SK-N-SH (cell line): ENCODE measurements around the gene DUSP10. TPM values are rescaled to one million over a fixed set of nuclear protein-coding genes. Genes with fewer than 3 reads are reported as not detected.
A peak's percentile ranks its signal among the peaks of the same experiment; 100 is the strongest.

Experiments used
- CTCF ChIA-PET: fragments of 300-600, 350-600 bp; formaldehyde crosslinking; extraction: SDS; loops from one replicate; lab custom pipeline; 2021; lab: Yijun Ruan, JAX
- POLR2A ChIA-PET: fragments of 350-600 bp; sonication (Branson Sonifier 250); formaldehyde crosslinking; extraction: SDS; loops from one replicate; lab custom pipeline; 2020; ENCODE audit warnings: antibody characterized with exemption, inconsistent platforms; lab: Yijun Ruan, JAX
- DNase-seq: peaks from one replicate; pipeline ENCODE4 v3.0.0; 2012
- H2AFZ ChIP-seq: fragments of 200-600 bp; sonication (generic); 2 replicates; pipeline ENCODE4 v1.8.1; 2016; ENCODE audit warnings: antibody characterized with exemption, mild to moderate bottlenecking, low read depth
- H3F3A ChIP-seq: fragments of 200-600 bp; sonication (generic); replicated peaks from 2 replicates; pipeline ENCODE3; 2016; ENCODE audit warnings: antibody characterized with exemption, mild to moderate bottlenecking; ENCODE audit not compliant: insufficient read depth
- H3K27ac ChIP-seq, 2 experiments: fragments of 200-500 bp in 1 of 2; fragments of 200-600 bp in 1 of 2; sonication (Bioruptor generic) in 1 of 2; sonication (generic), shearing (Covaris generic) in 1 of 2; 2 replicates each; pipeline versions ENCODE4 v1.5.1 to v1.6.1; 2014 to 2016; ENCODE audit warnings: low read depth in 2 of 2, inconsistent platforms in 1 of 2, low read length in 1 of 2, mild to moderate bottlenecking in 1 of 2, mixed read lengths in 1 of 2
- H3K27me3 ChIP-seq: fragments of 200-600 bp; sonication (generic), shearing (Covaris generic); 2 replicates; pipeline ENCODE4 v1.6.1; 2016; ENCODE audit warnings: mixed run types; ENCODE audit not compliant: insufficient read depth
- H3K36me3 ChIP-seq, 2 experiments: fragments of 200-500 bp in 1 of 2; fragments of 200-600 bp in 1 of 2; sonication (Bioruptor generic) in 1 of 2; sonication (generic) in 1 of 2; replicated peaks in 1 of 2; 2 replicates each; pipeline versions ENCODE3 to v1.5.1; 2014 to 2016; ENCODE audit warnings: low read length in 1 of 2, mild to moderate bottlenecking in 1 of 2; ENCODE audit not compliant: insufficient read depth in 2 of 2, control insufficient read depth in 1 of 2
- H3K4me1 ChIP-seq, 2 experiments: fragments of 200-500 bp in 1 of 2; fragments of 200-600 bp in 1 of 2; sonication (Bioruptor generic) in 1 of 2; sonication (generic), shearing (Covaris generic) in 1 of 2; 2 replicates each; pipeline versions ENCODE4 v1.5.1 to v1.6.1; 2014 to 2016; ENCODE audit warnings: low read depth in 1 of 2, low read length in 1 of 2, mixed run types in 1 of 2; ENCODE audit not compliant: insufficient read depth in 2 of 2, control insufficient read depth in 1 of 2
- H3K4me2 ChIP-seq: fragments of 200-600 bp; sonication (generic), shearing (Covaris generic); 2 replicates; pipeline ENCODE4 v1.6.1; 2017; ENCODE audit warnings: mixed run types
- H3K4me3 ChIP-seq, 2 experiments: fragments of 200-500 bp in 1 of 2; fragments of 200-600 bp in 1 of 2; sonication (Bioruptor generic) in 1 of 2; sonication (generic), shearing (Covaris generic) in 1 of 2; 2 replicates each; pipeline versions ENCODE4 v1.5.1 to v1.8.1; 2014 to 2016; ENCODE audit warnings: low read depth in 2 of 2, inconsistent platforms in 1 of 2, low read length in 1 of 2, mild to moderate bottlenecking in 1 of 2, mixed read lengths in 1 of 2, moderate library complexity in 1 of 2
- H3K79me2 ChIP-seq: fragments of 200-600 bp; sonication (generic); 2 replicates; pipeline ENCODE4 v1.8.1; 2017; ENCODE audit warnings: mild to moderate bottlenecking; ENCODE audit not compliant: insufficient read depth
- H3K9ac ChIP-seq: fragments of 200-600 bp; sonication (generic); 2 replicates; pipeline ENCODE4 v1.6.1; 2017; ENCODE audit warnings: mixed run types
- H3K9me2 ChIP-seq: fragments of 200-600 bp; sonication (generic); 2 replicates; pipeline ENCODE4 v1.6.1; 2017; ENCODE audit warnings: mixed run types
- H3K9me3 ChIP-seq: fragments of 200-600 bp; sonication (generic); 2 replicates; pipeline ENCODE4 v1.6.1; 2017; ENCODE audit warnings: mixed run types, mild to moderate bottlenecking, moderate library complexity
- H4K20me1 ChIP-seq: fragments of 200-600 bp; sonication (generic); 2 replicates; pipeline ENCODE4 v1.6.1; 2017; ENCODE audit warnings: mild to moderate bottlenecking, mixed run types; ENCODE audit not compliant: insufficient read depth
- CTCF ChIP-seq: fragments of 200-600 bp; sonication (generic); IDR thresholded peaks from 2 replicates; pipeline ENCODE4 v1.6.1; 2017; ENCODE audit warnings: antibody characterized with exemption, mild to moderate bottlenecking, moderate library complexity
- EP300 ChIP-seq, 2 experiments: IDR thresholded peaks; 2 replicates each; pipeline versions ENCODE4 v1.4.0 to v1.6.1; 2012; ENCODE audit warnings: borderline replicate concordance in 1 of 2, low read depth in 1 of 2, low read length in 1 of 2
- EZH2phosphoT487 ChIP-seq: fragments of 200-600 bp; sonication (generic); IDR thresholded peaks from 2 replicates; pipeline ENCODE4 v1.6.1; 2017; ENCODE audit warnings: low read depth, mixed run types, mild to moderate bottlenecking, antibody characterized with exemption, moderate library complexity, borderline replicate concordance
- FOSL2 ChIP-seq: IDR thresholded peaks from 2 replicates; pipeline ENCODE4 v1.4.0; 2012; ENCODE audit warnings: low read depth, mild to moderate bottlenecking, moderate library complexity, borderline replicate concordance
- FOXJ3 ChIP-seq: sonication (generic); formaldehyde crosslinking; IDR thresholded peaks from 2 replicates; pipeline ENCODE4 v1.5.1; 2020; ENCODE audit warnings: mild to moderate bottlenecking, missing genetic modification reagents
- FOXM1 ChIP-seq: IDR thresholded peaks from 2 replicates; pipeline ENCODE4 v1.4.0; 2012; ENCODE audit warnings: low read depth, mild to moderate bottlenecking
- GABPA ChIP-seq: IDR thresholded peaks from 2 replicates; pipeline ENCODE4 v1.4.0; 2012; ENCODE audit warnings: low read depth, mild to moderate bottlenecking
- GATA2 ChIP-seq: sonication (generic); formaldehyde crosslinking; IDR thresholded peaks from 2 replicates; pipeline ENCODE4 v1.5.0; 2020; ENCODE audit warnings: mild to moderate bottlenecking, missing genetic modification reagents
- IRF3 ChIP-seq: fragments of 150-350 bp; IDR thresholded peaks from 2 replicates; pipeline ENCODE4 v1.6.1; 2016; ENCODE audit warnings: mild to moderate bottlenecking, low read depth, low read length
- JUND ChIP-seq: IDR thresholded peaks from 2 replicates; pipeline ENCODE4 v1.4.0; 2012
- NRF1 ChIP-seq: IDR thresholded peaks from 2 replicates; pipeline ENCODE4 v1.6.1; 2012; ENCODE audit warnings: low read depth, mild to moderate bottlenecking, low read length
- PBX3 ChIP-seq: IDR thresholded peaks from 2 replicates; pipeline ENCODE4; 2012
- POLR2AphosphoS5 ChIP-seq: IDR thresholded peaks from 2 replicates; pipeline ENCODE4 v1.6.1; 2012; ENCODE audit warnings: low read depth, low read length
- RAD21 ChIP-seq: IDR thresholded peaks from 2 replicates; pipeline ENCODE4 v1.6.1; 2012; ENCODE audit warnings: mild to moderate bottlenecking, low read length
- RCOR1 ChIP-seq: fragments of 150-350 bp; IDR thresholded peaks from 2 replicates; pipeline ENCODE4 v1.6.1; 2017; ENCODE audit warnings: antibody characterized with exemption, low read length
- REST ChIP-seq: IDR thresholded peaks from 2 replicates; pipeline ENCODE4 v1.6.1; 2012; ENCODE audit warnings: mild to moderate bottlenecking, low read depth, low read length, moderate library complexity
- RXRA ChIP-seq: IDR thresholded peaks from 2 replicates; pipeline ENCODE4 v1.4.0; 2012; ENCODE audit warnings: low read depth, mild to moderate bottlenecking, borderline replicate concordance
- SIN3A ChIP-seq: IDR thresholded peaks from 2 replicates; pipeline ENCODE4 v1.6.1; 2012; ENCODE audit warnings: low read depth, mild to moderate bottlenecking, low read length, moderate library complexity, borderline replicate concordance
- SMC3 ChIP-seq: IDR thresholded peaks from 2 replicates; pipeline ENCODE4 v1.6.1; 2012; ENCODE audit warnings: low read depth, low read length, improper control_type of control experiment
- TEAD4 ChIP-seq: IDR thresholded peaks from 2 replicates; pipeline ENCODE4 v1.4.0; 2012; ENCODE audit warnings: mild to moderate bottlenecking, borderline replicate concordance; ENCODE audit not compliant: insufficient read depth
- USF1 ChIP-seq: IDR thresholded peaks from 2 replicates; pipeline ENCODE4 v1.4.0; 2012; ENCODE audit warnings: low read depth, borderline replicate concordance
- USF2 ChIP-seq: fragments of 150-350 bp; IDR thresholded peaks from 2 replicates; pipeline ENCODE4 v1.6.1; 2017; ENCODE audit warnings: antibody characterized with exemption, low read length, low read depth, borderline replicate concordance
- WGBS: methylation state at CpG from one replicate; pipeline ENCODE4 v1.1.6; 2017; ENCODE audit warnings: low lambda C conversion rate; 5-methylcytosine and 5-hydroxymethylcytosine counted together
- polyA plus RNA-seq, 3 experiments: library from polyadenylated mRNA; depleted of rRNA; stranded (reverse); fragments of >200 nt; gene quantifications; 2 replicates each; pipeline ENCODE4 v1.2.3, GENCODE V29; 2012

The DUSP10 gene
- polyA plus RNA-seq, 1 of the 3 experiments (the other 2 are of a cell fraction) = 6.4 TPM

GRCh38 chr1:221742555-221743415 is 896 bp upstream of the DUSP10 start:
- no peaks in the 10 kb centered on the region for H3K27me3 ChIP-seq
- H3K9ac ChIP-seq = peak overlapping the region; percentile 84
- peaks cover 0 to 18% of the 10 kb centered on the region in 2 experiments; a peak in 2 of 4 replicates for H3K4me1 ChIP-seq
- 3% methylated on average over 24 of the region's 98 CpGs for WGBS
- H3F3A ChIP-seq = peaks cover 7% of the 10 kb centered on the region
- ChIA-PET CTCF (interaction anchor here (0.9 to 4.4 kb wide), 19 partner anchors 9 to 722 kb away, joined by 3 to 20 read pairs (median 4); no protein-coding TSS in a partner anchor), POLR2A (interaction anchor here (0.9 to 2.0 kb wide), 5 partner anchors 13 to 300 kb away, joined by 3 to 13 read pairs (median 5); no protein-coding TSS in a partner anchor)
- DNase-seq = peak; percentile 83
- H3K4me3 ChIP-seq = peak overlapping the region; percentile 57 to 71
- H3K27ac ChIP-seq = peak overlapping the region; percentile 96 to 98
- peaks cover 0 to 9% of the 10 kb centered on the region in 2 experiments for H3K36me3 ChIP-seq
- H4K20me1 ChIP-seq = no peaks in the 10 kb centered on the region
- no peaks in the 10 kb centered on the region for H3K79me2 ChIP-seq
- H2AFZ ChIP-seq = peak overlapping the region; percentile 96
- no peaks in the 10 kb centered on the region for H3K9me3 ChIP-seq
- no peaks in the 10 kb centered on the region for H3K9me2 ChIP-seq
- peak overlapping the region; percentile 93 for H3K4me2 ChIP-seq
- TF ChIP-seq USF1 (no peak), EZH2phosphoT487 (no peak), RCOR1 (no peak; the same call in 1 of the 2 replicates), RXRA (peak; percentile 13; the same call in 1 of the 2 replicates), NRF1 (no peak), EP300 (IDR thresholded peaks at IDR 0.05; ENCODE audit: borderline replicate concordance in 1 of 2, low read depth in 1 of 2, low read length in 1 of 2) (no peak), JUND (no peak), RAD21 (peak; percentile 37), FOXM1 (no peak), SIN3A (no peak), IRF3 (no peak), SMC3 (peak; percentile 29; the same call in 1 of the 2 replicates), GABPA (no peak), REST (no peak), FOXJ3 (no peak), FOSL2 (no peak), CTCF (no peak; the same call in 1 of the 2 replicates), USF2 (no peak), TEAD4 (no peak), PBX3 (no peak), POLR2AphosphoS5 (no peak), GATA2 (CRISPR knock-in tag) (no peak)
